AG09319 (cell line): ENCODE measurements around the gene ANKRD44.

Source experiments
- DNase-seq: peaks from one replicate; pipeline ENCODE4 v3.0.0-alpha.2; 2010; ENCODE audit warnings: low read depth; ENCODE audit errors: extremely low read depth
- TF ChIP-seq, protein P1 (sequence below): IDR thresholded peaks from 2 replicates; pipeline ENCODE4 v1.5.1; 2011; ENCODE audit warnings: low read depth, mild to moderate bottlenecking, inconsistent platforms, low read length, moderate library complexity

The ANKRD44 gene

GRCh38 chr2:197332641-197333040, 22.1 kb upstream of the ANKRD44 start:
- TF ChIP-seq, protein P1, sequence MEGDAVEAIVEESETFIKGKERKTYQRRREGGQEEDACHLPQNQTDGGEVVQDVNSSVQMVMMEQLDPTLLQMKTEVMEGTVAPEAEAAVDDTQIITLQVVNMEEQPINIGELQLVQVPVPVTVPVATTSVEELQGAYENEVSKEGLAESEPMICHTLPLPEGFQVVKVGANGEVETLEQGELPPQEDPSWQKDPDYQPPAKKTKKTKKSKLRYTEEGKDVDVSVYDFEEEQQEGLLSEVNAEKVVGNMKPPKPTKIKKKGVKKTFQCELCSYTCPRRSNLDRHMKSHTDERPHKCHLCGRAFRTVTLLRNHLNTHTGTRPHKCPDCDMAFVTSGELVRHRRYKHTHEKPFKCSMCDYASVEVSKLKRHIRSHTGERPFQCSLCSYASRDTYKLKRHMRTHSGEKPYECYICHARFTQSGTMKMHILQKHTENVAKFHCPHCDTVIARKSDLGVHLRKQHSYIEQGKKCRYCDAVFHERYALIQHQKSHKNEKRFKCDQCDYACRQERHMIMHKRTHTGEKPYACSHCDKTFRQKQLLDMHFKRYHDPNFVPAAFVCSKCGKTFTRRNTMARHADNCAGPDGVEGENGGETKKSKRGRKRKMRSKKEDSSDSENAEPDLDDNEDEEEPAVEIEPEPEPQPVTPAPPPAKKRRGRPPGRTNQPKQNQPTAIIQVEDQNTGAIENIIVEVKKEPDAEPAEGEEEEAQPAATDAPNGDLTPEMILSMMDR, result no peak
- DNase-seq, result no peak

- TF ChIP-seq, protein P1, result no peak
- DNase-seq, result no peak
Observed at GRCh38 chr2:197328461-197328860, 17.9 kb upstream of the ANKRD44 start.

GRCh38 chr2:197327472-197328098, 17.0 kb upstream of the ANKRD44 start:
- DNase-seq, result no peak
- TF ChIP-seq, protein P1, result no peak

GRCh38 chr2:197327073-197327471, 16.5 kb upstream of the ANKRD44 start:
- TF ChIP-seq, protein P1, result no peak
- DNase-seq, result no peak

DNA sequence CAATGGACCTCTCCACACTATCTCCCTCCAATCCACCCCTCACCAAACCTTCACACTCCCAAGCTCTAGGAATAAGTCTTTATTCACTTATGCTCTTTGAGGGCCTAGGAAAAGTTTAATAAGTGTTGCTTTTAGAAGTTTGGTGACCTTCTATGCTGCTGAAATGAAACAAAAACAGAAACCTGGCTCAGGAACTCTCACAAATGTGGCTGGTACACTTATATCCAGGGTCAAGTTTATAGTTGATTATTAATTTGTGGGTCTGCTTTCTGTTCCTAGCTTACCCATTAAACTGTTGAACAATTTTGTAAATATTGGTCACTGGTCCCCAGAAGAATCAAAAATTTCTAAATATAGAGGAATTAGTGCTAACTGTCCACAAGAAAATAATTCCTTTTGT, 14.2 kb upstream of the ANKRD44 start:
- TF ChIP-seq, protein P1, result no peak
- no peak for DNase-seq

GRCh38 chr2:197322724-197323720, 12.4 kb upstream of the ANKRD44 start:
- no peak for DNase-seq
- TF ChIP-seq, protein P1, result no peak

DNA sequence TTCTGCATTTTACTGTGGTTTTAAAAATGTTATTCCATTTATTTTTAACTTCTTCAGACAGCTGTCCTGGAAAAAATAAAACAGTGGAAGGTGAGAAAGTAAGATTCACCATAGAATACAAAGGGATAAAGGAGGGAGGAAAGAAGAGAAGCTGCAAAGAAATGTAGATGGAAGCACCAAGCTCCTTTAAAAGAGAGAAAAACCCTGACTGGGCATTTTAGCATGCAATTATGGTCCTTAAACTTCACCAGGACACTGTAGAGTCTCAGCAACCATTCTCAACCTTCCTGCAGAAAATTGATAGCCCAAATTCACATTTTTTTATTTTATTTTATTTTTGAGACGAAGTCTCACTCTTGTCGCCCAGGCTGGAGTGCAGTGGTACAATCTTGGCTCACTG, 11.6 kb upstream of the ANKRD44 start:
- TF ChIP-seq, protein P1, result no peak
- DNase-seq, result no peak
